ENCODE results near the gene GMPPA.

The GMPPA gene

DNA sequence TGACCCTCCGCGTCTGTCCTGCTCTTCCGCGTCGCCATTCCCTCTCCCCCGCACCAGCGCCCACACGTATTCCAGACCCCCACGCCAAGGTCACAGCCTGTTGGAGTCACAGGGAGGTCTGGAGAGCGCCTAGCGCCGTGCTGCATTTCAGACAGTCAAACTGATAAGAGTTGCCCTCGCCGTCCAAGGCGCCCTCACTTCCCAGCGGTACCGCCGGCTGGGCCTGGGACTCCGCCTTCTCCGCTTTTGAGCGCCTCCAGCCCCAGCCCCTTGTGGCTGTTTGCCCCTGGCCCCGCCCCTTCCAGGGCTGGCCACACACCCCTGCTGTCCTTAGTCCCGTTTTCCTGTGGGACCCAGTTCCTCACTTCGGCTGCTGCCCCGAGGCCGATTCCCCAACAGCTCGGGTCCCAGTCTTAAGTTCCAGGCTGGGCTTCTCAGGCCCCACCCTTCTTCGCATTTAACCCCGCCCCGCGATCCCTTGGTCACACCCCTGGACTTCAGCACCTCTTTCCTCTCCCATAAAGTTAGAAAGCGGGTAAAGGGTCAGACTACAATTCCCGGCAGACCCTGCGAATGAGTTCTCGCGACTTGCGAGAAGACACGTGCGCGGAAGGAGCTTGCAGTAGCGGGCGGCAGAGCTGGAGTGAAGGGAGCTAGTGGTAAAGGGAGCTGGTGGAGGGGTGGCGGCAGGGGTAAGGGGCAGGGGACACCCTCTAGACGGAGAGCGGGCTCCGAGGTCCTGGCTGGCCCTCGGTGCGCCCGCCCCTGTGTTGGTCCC is at the start of gene GMPPA:
GMPPA (plus strand) TSS at position 612 of the 778 bp plus-strand sequence. CDS start 1,085 bp downstream, outside the sequence.
- Histone ChIP-seq H3K9me3 (ENCODE audit: control insufficient read depth, insufficient read depth, low read length) (no peaks in the 10 kb centered on the region), H3K4me1 (ENCODE audit: control insufficient read depth, insufficient read depth, low read length) (peaks cover 15% of the 10 kb centered on the region), H3K9ac (ENCODE audit: low read depth, low read length) (peak within 1 kb of the TSS; percentile 93)

GRCh38 chr2:219449609-219450008 is 49.1 kb upstream of the GMPPA start:
- Histone ChIP-seq H3K9ac (ENCODE audit: low read depth, low read length) (no peak overlapping the region), H3K4me3 (ENCODE audit: low read depth, low read length) (no peak overlapping the region), H3K4me1 (ENCODE audit: control insufficient read depth, insufficient read depth, low read length) (peaks cover 6% of the 10 kb centered on the region), H3K9me3 (ENCODE audit: control insufficient read depth, insufficient read depth, low read length) (no peaks in the 10 kb centered on the region), H3K36me3 (ENCODE audit: control insufficient read depth, insufficient read depth, low read length) (no peaks in the 10 kb centered on the region), H3K27me3 (ENCODE audit: control insufficient read depth, insufficient read depth, low read length) (peaks cover 4% of the 10 kb centered on the region)

More for the DNA sequence above, at the start of gene GMPPA:
- Histone ChIP-seq H3K36me3 (ENCODE audit: control insufficient read depth, insufficient read depth, low read length) (peaks cover 6% of the 10 kb centered on the region), H3K4me3 (ENCODE audit: low read depth, low read length) (peak within 1 kb of the TSS; percentile 78), H3K27me3 (ENCODE audit: control insufficient read depth, insufficient read depth, low read length) (peaks cover 41% of the 10 kb centered on the region)

GRCh38 chr2:219451661-219452360 is 46.9 kb upstream of the GMPPA start:
- Histone ChIP-seq H3K4me1 (ENCODE audit: control insufficient read depth, insufficient read depth, low read length) (no peaks in the 10 kb centered on the region), H3K36me3 (ENCODE audit: control insufficient read depth, insufficient read depth, low read length) (peaks cover 3% of the 10 kb centered on the region)

DNA sequence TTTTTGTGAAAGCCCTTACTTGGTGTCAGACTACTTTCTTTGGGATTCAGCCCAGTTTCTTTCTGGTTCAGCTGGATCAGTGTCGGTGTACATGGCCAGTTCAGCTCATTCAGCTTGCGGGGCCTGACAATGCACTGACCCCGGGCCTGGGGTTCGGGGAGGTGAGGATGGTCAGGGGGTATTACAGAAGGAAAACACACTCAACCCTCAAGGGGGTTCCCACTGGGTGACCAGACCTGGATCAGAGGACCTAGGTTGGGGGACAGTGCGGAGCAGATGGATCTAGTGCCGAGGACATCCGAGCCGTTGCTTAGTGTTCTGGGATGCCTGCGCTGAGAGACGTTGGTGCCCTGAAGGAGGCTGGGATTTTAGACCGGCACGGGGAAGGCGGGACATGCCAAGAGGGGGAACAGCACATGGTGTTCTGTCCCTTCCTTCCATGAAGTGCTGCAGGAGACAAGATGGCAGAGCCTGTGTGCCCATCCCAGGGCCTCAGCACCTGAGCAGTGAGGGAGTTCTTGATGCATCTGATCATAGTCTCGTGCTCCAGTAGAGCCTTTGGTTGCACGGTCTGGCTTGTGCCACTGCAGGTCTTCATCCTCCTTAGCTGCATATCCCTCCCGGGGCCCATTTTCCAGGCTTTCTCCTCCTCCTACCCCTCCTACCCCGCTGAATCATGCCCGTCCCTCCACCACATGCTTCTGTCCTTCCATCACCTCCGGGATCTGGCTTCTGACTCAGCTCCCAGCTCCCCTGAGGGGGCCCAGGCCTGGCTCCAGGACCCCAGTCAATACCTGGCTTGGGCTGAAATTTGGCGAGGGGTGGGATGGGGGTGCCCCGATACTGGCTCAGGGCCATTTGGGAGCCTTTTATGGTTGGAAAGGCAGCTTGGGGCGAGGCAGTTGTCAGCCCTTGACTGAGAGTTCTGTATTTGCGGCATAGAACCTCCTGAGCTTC is 46.1 kb upstream of the GMPPA start:
- Histone ChIP-seq H3K27me3 (ENCODE audit: control insufficient read depth, insufficient read depth, low read length) (no peaks in the 10 kb centered on the region), H3K4me3 (ENCODE audit: low read depth, low read length) (no peak overlapping the region), H3K9me3 (ENCODE audit: control insufficient read depth, insufficient read depth, low read length) (no peaks in the 10 kb centered on the region), H3K36me3 (ENCODE audit: control insufficient read depth, insufficient read depth, low read length) (peaks cover 3% of the 10 kb centered on the region), H3K4me1 (ENCODE audit: control insufficient read depth, insufficient read depth, low read length) (no peaks in the 10 kb centered on the region), H3K9ac (ENCODE audit: low read depth, low read length) (no peak overlapping the region)

More at GRCh38 chr2:219451661-219452360, 46.9 kb upstream of the GMPPA start:
- H3K4me3 ChIP-seq (ENCODE audit: low read depth, low read length): no peak overlapping the region
- peaks cover 4% of the 10 kb centered on the region for H3K27me3 ChIP-seq (ENCODE audit: control insufficient read depth, insufficient read depth, low read length)
- H3K9me3 ChIP-seq (ENCODE audit: control insufficient read depth, insufficient read depth, low read length): no peaks in the 10 kb centered on the region
- no peak overlapping the region for H3K9ac ChIP-seq (ENCODE audit: low read depth, low read length)

- H3K4me1 ChIP-seq (ENCODE audit: control insufficient read depth, insufficient read depth, low read length): no peaks in the 10 kb centered on the region
- no peaks in the 10 kb centered on the region for H3K27me3 ChIP-seq (ENCODE audit: control insufficient read depth, insufficient read depth, low read length)
- peaks cover 3% of the 10 kb centered on the region for H3K36me3 ChIP-seq (ENCODE audit: control insufficient read depth, insufficient read depth, low read length)
- no peaks in the 10 kb centered on the region for H3K9me3 ChIP-seq (ENCODE audit: control insufficient read depth, insufficient read depth, low read length)
- no peak overlapping the region for H3K9ac ChIP-seq (ENCODE audit: low read depth, low read length)
- no peak overlapping the region for H3K4me3 ChIP-seq (ENCODE audit: low read depth, low read length)
Measured at GRCh38 chr2:219453671-219454590, 44.8 kb upstream of the GMPPA start.

GRCh38 chr2:219455581-219455980 is 43.1 kb upstream of the GMPPA start:
- no peaks in the 10 kb centered on the region for H3K27me3 ChIP-seq (ENCODE audit: control insufficient read depth, insufficient read depth, low read length)
- no peak overlapping the region for H3K4me3 ChIP-seq (ENCODE audit: low read depth, low read length)

GRCh38 chr2:219457784-219458369 is 40.8 kb upstream of the GMPPA start:
- H3K27me3 ChIP-seq (ENCODE audit: control insufficient read depth, insufficient read depth, low read length): no peaks in the 10 kb centered on the region
- no peak overlapping the region for H3K9ac ChIP-seq (ENCODE audit: low read depth, low read length)

More at GRCh38 chr2:219455581-219455980, 43.1 kb upstream of the GMPPA start:
- Histone ChIP-seq H3K4me1 (ENCODE audit: control insufficient read depth, insufficient read depth, low read length) (peaks cover 4% of the 10 kb centered on the region), H3K9ac (ENCODE audit: low read depth, low read length) (no peak overlapping the region), H3K36me3 (ENCODE audit: control insufficient read depth, insufficient read depth, low read length) (peaks cover 3% of the 10 kb centered on the region), H3K9me3 (ENCODE audit: control insufficient read depth, insufficient read depth, low read length) (no peaks in the 10 kb centered on the region)

DNA sequence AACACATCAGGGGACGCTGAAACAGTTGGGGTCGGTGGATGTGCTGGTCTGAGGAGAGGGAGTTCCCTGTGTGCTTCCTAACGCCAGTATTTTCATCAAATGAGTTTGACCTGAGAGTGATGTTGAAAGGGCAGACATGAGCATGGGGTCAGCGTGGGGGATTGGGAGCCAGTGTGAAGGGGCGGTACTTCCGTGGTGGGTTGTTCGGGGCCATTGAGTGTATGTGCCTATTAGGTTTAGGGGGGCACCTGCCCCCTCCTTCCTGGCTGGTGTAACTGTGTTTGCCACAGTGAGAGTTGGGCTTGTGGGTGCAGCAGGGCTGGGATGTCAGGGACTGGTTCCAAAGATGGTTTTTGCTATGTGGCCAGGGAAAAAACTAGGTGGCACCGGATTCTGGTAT is 39.7 kb upstream of the GMPPA start:
- H3K36me3 ChIP-seq (ENCODE audit: control insufficient read depth, insufficient read depth, low read length): peaks cover 6% of the 10 kb centered on the region
- no peaks in the 10 kb centered on the region for H3K9me3 ChIP-seq (ENCODE audit: control insufficient read depth, insufficient read depth, low read length)
- peaks cover 8% of the 10 kb centered on the region for H3K4me1 ChIP-seq (ENCODE audit: control insufficient read depth, insufficient read depth, low read length)
- no peaks in the 10 kb centered on the region for H3K27me3 ChIP-seq (ENCODE audit: control insufficient read depth, insufficient read depth, low read length)
- H3K4me3 ChIP-seq (ENCODE audit: low read depth, low read length): no peak overlapping the region
- no peak overlapping the region for H3K9ac ChIP-seq (ENCODE audit: low read depth, low read length)

More at GRCh38 chr2:219457784-219458369, 40.8 kb upstream of the GMPPA start:
- Histone ChIP-seq H3K4me3 (ENCODE audit: low read depth, low read length) (no peak overlapping the region), H3K36me3 (ENCODE audit: control insufficient read depth, insufficient read depth, low read length) (peaks cover 6% of the 10 kb centered on the region), H3K9me3 (ENCODE audit: control insufficient read depth, insufficient read depth, low read length) (no peaks in the 10 kb centered on the region), H3K4me1 (ENCODE audit: control insufficient read depth, insufficient read depth, low read length) (peaks cover 8% of the 10 kb centered on the region)

DNA sequence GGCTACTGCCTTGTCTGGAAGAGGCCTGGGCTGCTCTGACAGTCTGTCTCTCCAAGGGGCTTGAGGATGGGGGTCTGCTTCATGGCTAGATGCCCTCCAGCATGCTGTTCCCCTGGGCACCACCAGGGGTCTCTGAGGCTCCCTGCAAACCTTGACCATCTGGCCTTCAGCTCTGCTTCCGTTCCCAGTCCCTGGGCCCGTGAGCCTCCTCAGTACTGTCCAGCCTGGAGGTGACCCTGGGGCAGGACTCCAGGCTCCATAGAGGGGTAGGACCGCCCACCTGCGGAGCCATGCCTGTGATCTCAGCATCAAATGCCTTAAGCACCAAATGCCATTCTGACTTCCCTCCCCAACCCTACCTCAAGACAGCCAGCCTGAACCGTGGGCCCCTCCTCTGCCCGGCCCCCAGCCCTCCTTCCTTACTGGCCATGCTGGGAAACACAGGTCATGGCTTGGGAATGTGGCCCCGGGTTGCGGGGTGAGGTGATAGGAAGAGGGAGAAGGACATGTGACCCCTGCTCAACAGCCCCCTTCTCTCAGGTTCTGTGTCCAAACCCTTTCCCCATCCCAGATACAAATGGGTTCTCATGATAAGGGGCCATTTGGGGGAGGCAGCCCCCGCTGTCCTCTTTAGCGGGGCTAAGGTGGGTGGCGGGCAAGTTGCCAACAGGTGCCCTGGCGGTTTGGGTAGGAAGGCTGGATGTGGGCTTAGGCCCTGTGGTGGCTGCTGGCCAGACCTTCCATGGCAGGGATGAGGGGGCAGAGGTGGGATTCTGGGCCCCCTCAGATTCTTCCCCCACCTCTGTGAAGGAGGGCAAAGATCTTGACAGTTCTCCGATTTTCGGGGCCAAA is 39.0 kb upstream of the GMPPA start:
- Histone ChIP-seq H3K36me3 (ENCODE audit: control insufficient read depth, insufficient read depth, low read length) (peaks cover 6% of the 10 kb centered on the region), H3K4me3 (ENCODE audit: low read depth, low read length) (peak overlapping the region; percentile 22), H3K27me3 (ENCODE audit: control insufficient read depth, insufficient read depth, low read length) (no peaks in the 10 kb centered on the region), H3K9ac (ENCODE audit: low read depth, low read length) (no peak overlapping the region), H3K9me3 (ENCODE audit: control insufficient read depth, insufficient read depth, low read length) (no peaks in the 10 kb centered on the region), H3K4me1 (ENCODE audit: control insufficient read depth, insufficient read depth, low read length) (peaks cover 8% of the 10 kb centered on the region)
